Measurements from ENCODE around the gene WDR12. TPM values are rescaled to one million over a fixed set of nuclear protein-coding genes. Genes with fewer than 3 reads are reported as not detected.

WDR12 gene
- total RNA-seq, 4 donors from 2014 or later: 4.7 to 18.0 (median 13.9) TPM

DNA sequence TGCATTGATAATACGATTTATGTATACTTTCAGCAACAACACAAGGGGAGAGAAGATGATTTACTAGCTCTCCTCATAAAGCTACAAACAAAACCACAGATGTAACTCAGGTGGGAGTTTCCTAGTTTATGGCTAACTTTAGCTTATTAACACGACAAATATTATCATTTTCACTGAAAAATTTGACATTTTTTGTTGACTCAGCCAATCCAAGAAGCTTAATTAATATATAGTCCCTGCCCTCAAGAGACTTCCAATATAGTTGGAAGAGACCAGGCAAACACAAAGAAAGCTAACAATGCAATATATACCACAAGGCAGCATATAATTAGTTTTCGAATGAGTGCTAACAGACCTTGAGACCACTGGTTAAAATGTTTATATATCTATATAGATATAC is 775 bp downstream of the WDR12 start:
- TF ChIP-seq, protein P1, sequence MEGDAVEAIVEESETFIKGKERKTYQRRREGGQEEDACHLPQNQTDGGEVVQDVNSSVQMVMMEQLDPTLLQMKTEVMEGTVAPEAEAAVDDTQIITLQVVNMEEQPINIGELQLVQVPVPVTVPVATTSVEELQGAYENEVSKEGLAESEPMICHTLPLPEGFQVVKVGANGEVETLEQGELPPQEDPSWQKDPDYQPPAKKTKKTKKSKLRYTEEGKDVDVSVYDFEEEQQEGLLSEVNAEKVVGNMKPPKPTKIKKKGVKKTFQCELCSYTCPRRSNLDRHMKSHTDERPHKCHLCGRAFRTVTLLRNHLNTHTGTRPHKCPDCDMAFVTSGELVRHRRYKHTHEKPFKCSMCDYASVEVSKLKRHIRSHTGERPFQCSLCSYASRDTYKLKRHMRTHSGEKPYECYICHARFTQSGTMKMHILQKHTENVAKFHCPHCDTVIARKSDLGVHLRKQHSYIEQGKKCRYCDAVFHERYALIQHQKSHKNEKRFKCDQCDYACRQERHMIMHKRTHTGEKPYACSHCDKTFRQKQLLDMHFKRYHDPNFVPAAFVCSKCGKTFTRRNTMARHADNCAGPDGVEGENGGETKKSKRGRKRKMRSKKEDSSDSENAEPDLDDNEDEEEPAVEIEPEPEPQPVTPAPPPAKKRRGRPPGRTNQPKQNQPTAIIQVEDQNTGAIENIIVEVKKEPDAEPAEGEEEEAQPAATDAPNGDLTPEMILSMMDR (IDR thresholded peaks at IDR 0.05; ENCODE audit: low read depth): no peak

DNA sequence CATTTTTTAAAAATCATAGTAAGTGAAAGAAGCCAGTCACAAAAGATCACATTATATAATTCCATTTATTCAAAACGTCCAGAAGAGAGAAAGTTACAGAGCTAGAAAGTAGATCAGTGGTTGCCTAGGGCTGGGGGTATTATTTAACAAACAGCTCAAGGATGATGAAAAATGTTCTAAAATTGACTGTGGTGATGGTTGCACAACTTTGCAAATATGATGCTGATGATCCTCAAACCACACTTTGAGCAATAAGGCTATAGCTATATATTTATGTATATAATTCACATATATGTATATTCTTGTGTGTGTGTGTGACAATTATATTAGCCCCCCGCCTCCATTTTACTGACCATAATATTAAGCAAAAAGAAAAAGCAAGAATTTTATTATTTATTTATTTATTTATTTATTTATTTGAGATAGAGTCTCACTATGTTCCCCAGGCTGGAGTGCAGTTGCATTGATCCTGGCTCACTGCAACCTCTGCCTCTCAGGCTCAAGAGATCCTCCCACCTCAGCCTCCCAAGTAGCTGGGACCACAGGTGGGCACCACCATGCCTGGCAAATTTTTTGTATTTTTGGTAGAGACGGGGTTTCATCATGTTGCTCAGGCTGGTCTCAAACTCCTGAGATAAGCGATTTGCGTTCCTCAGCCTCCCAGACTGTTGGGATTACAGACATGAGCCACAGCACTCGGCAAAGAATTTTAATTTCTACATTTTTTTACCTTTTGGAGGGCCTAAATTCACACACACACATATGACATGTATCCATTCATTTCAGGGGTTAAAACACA is 1.9 kb downstream of the WDR12 start:
- TF ChIP-seq, protein P1 (IDR thresholded peaks at IDR 0.05; ENCODE audit: low read depth): no peak

DNA sequence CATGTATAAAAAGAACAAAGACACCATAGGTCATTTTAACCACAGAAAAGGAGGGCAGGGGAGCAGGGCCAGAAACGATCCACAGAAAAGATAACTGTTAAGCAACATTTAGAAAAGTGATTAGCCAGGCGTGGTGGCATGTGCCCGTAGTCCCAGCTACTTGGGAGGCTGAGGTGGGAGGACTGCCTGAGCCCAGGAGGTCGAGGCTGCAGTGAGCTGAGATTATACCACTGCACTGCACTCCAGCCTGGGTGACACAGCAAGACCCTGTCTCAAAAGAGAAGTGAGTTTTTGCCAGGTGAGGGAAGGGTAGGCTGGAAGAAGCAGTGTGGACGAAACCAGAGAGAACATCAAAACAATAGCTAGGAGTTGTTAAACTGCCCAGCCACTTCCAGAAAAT is 3.3 kb downstream of the WDR12 start:
- TF ChIP-seq, protein P1 (IDR thresholded peaks at IDR 0.05; ENCODE audit: low read depth): no peak

DNA sequence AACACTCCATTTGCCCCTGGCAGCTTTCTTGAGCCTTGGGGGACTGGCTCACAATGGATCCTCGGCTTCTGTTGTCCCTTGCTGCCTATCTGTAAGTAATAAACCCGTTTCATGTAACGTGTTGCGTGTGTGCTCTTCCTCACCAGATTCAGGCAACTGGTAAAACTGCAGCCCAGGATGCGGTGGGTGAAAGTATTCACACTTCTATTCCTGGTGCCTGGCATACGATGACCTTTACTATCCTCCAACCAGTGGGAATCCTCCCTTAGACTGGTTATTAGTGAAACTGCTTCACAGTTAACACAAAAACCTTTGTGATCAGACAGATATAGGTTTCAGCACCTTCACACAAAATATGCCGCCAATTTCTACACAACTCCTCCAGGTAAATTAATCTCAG is 26.3 kb downstream of the WDR12 start:
- TF ChIP-seq, protein P1 (IDR thresholded peaks at IDR 0.05; ENCODE audit: low read depth): no peak

DNA sequence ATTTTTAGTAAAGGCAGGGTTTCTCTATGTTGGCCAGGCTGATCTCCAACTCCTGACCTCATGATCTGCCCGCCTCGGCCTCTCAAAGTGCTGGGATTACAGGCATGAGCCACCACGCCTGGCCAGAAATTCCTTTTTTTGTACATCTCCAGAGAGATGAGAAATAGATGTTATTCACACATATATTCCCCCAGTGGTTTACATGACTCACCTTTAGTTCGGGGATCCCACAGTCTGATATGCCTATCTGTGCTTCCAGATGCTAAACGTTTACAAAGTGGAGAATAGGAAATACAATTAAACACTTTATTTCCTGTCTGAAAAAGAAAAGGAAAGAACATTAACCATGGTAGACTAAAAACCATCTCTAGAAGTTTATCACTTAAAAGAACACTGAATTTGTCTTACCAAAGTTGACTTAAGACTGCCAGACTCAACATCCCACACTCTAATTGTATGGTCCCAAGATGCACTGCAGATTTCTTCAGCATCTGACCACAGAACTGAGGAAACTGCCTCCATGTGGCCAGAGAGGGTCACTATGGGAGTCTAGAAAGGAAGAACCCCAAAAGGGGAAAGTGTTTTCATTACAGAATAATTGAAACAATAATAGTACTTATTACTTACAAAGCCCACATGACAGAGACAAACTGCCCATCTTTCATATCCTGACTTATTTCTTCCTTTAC is 27.3 kb downstream of the WDR12 start:
- TF ChIP-seq, protein P1 (IDR thresholded peaks at IDR 0.05; ENCODE audit: low read depth): no peak

DNA sequence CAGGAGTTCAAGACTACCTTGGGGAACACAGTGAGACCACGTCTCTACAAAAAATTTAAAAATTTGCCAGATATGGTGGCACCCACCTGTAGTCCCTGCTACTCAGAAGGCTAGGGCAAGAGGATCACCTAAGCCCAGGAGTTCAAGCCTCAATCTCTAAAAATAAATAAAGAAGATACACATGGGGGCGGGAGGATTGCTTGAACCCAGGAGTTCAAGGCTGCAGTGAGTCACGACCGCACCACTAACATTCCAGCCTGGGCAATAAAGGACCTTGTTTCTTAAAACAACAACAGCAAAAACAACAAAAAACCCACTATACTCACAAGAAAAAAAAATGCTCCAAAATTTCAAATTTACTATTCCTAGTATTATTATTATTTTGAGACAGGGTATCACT is 29.9 kb downstream of the WDR12 start:
- TF ChIP-seq, protein P1 (IDR thresholded peaks at IDR 0.05; ENCODE audit: low read depth): no peak

DNA sequence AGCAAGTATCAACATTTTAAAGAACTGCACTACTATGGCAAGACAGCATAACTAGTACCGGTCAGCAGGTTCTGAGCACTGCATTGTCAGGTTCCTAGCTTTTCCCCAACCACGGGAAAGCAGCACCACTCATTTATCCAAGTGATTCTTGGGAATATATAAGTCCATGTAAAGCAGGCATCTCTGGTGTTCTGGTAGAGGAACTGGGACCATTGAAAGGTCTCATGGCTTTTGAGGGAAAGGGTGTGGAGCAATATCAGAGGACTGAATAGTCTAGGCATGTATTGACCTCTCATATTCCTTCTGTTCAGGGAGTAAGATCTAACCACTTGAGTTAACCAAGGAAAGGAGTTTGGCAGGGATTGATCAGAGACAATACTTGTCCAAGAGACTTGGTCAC is 33.8 kb downstream of the WDR12 start:
- TF ChIP-seq, protein P1 (IDR thresholded peaks at IDR 0.05; ENCODE audit: low read depth): no peak

Data from subcutaneous adipose tissue (tissue), 4 donors.